NCI-H2081 (cell line): ENCODE measurements around the gene PXDN.
A peak's percentile ranks its signal among the peaks of the same experiment; 100 is the strongest.
"Not testable (repeated sequence)": the region's sequence is repeated elsewhere in the genome, so short reads cannot be mapped to it uniquely, and the experiment has no call there.

ENCODE experiments used
- DNase-seq, 2 experiments: peaks; one replicate each; lab custom pipeline; 2025; lab: John Stamatoyannopoulos, UW

The PXDN gene

GRCh38 chr2:1633092-1633671 is 111.1 kb downstream of the PXDN start:
- no peak for DNase-seq

- DNase-seq: no peak
These were observed 111.8 kb downstream of the PXDN start for GRCh38 chr2:1632510-1632909.

- peak; percentile 48 to 67 for DNase-seq
These were observed 112.3 kb downstream of the PXDN start for GRCh38 chr2:1632002-1632348.

GRCh38 chr2:1631292-1632001 is 112.9 kb downstream of the PXDN start:
- DNase-seq: no peak

GRCh38 chr2:1628893-1629292 is 115.4 kb downstream of the PXDN start:
- DNase-seq: no peak

GRCh38 chr2:1627628-1628381 is 116.5 kb downstream of the PXDN start:
- no peak for DNase-seq

GRCh38 chr2:1626271-1626681 is 118.0 kb downstream of the PXDN start:
- no peak for DNase-seq

- peak; percentile 60 to 79 for DNase-seq
These were observed 118.9 kb downstream of the PXDN start for GRCh38 chr2:1625281-1626001.

GRCh38 chr2:1623906-1624445 is 120.3 kb downstream of the PXDN start:
- DNase-seq: no peak

- no peak for DNase-seq
These were observed 121.7 kb downstream of the PXDN start for GRCh38 chr2:1622521-1623200.

GRCh38 chr2:1621976-1622375 is 122.3 kb downstream of the PXDN start:
- DNase-seq: not testable (repeated sequence)

- DNase-seq: no peak
These were observed 122.8 kb downstream of the PXDN start for GRCh38 chr2:1621501-1621900.

- DNase-seq: no peak
These were observed 123.3 kb downstream of the PXDN start for GRCh38 chr2:1621041-1621440.

GRCh38 chr2:1620081-1620480 is 124.2 kb downstream of the PXDN start:
- no peak for DNase-seq

GRCh38 chr2:1619556-1619955 is 124.8 kb downstream of the PXDN start:
- no peak for DNase-seq

- no peak for DNase-seq
These were observed 125.3 kb downstream of the PXDN start for GRCh38 chr2:1618974-1619373.

- no peak for DNase-seq
These were observed 125.9 kb downstream of the PXDN start for GRCh38 chr2:1618191-1618961.

GRCh38 chr2:1617425-1618021 is 126.8 kb downstream of the PXDN start:
- DNase-seq: peak in 1 of 2 experiments; percentile 25

- no peak for DNase-seq
These were observed 129.8 kb downstream of the PXDN start for GRCh38 chr2:1614564-1614963.

- DNase-seq: no peak
These were observed 130.5 kb downstream of the PXDN start for GRCh38 chr2:1613731-1614354.
